NAMALWA (cell line): Measurements from ENCODE around the gene ANP32E.

Experiments
- DNase-seq: peaks from one replicate; pipeline ENCODE4 v3.0.0-alpha.2; 2015; ENCODE audit warnings: low spot score

Gene ANP32E

GRCh38 chr1:150235852-150236613 is at the start of gene ANP32E:
TSS of gene ANP32E (minus strand) at chr1:150236112. CDS start at chr1:150235786, 326 bp downstream.
- peak; percentile 100 for DNase-seq

DNA sequence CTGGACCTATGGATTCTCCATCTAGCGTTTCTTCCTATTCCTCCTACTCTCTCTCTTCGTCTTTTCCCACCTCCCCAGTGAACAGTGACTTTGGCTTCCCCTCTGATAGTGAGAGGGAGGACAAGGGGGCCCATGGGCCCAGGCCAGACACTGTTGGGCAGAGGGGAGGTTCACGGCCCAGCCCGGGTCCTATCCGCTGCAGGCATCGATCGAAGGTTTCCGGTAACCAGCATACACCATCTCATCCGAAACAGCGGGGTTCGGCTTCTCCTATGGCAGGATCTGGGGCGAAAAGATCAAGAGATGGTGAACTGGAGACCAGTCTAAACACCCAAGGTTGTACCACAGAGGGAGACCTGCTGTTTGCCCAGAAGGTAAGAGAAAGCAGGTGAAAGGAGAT is 47.3 kb upstream of the ANP32E start:
- DNase-seq = no peak

- no peak for DNase-seq
These were observed 46.6 kb upstream of the ANP32E start for GRCh38 chr1:150282558-150282958.

GRCh38 chr1:150281758-150282557 is 46.0 kb upstream of the ANP32E start, which contains the start of gene CIART:
TSS of gene CIART (plus strand) at chr1:150282554. CDS start at chr1:150283268, 714 bp downstream.
- DNase-seq = peak; percentile 44

DNA sequence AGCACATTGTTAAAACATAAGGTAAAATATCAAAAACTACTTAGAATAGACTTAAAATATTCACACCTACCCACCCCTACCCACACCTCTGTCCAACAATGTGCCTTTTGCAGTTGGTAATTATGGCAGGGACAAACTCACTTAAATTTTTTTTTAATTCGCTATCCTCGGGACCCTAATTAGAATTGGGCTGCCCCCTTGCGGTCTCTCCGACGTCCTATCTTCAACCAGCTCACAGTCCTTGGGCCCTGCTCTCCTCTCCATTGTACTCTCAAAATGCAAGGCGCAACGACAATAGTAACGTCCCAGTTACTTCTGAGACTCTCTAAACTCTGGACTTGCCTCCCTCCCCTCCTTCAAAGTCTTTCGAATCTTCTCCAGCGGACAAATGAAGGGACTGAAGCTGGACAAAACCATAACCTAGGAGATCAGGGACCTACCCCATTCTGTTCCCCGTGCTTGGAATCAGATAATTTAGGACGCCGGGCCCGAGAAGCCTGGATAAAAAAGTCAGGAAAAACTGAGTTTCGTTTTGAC is 45.4 kb upstream of the ANP32E start:
- peak; percentile 86 for DNase-seq

- no peak for DNase-seq
These were observed 44.3 kb upstream of the ANP32E start for GRCh38 chr1:150280138-150280707.

- DNase-seq = no peak
These were observed 37.4 kb upstream of the ANP32E start for GRCh38 chr1:150273311-150273710.

- DNase-seq = no peak
These were observed 35.5 kb upstream of the ANP32E start for GRCh38 chr1:150271291-150271959.

GRCh38 chr1:150269451-150269850 is 33.5 kb upstream of the ANP32E start:
- no peak for DNase-seq

GRCh38 chr1:150268705-150269403 is 32.9 kb upstream of the ANP32E start, which contains the start of gene APH1A:
TSS of gene APH1A (minus strand) at chr1:150269016. CDS start at chr1:150268810, 206 bp downstream.
- DNase-seq = peak; percentile 96

- DNase-seq = peak; percentile 57
These were observed 32.4 kb upstream of the ANP32E start for GRCh38 chr1:150268340-150268704.

GRCh38 chr1:150267896-150268295 is 32.0 kb upstream of the ANP32E start:
- no peak for DNase-seq

GRCh38 chr1:150263549-150263948 is 27.6 kb upstream of the ANP32E start:
- no peak for DNase-seq

DNA sequence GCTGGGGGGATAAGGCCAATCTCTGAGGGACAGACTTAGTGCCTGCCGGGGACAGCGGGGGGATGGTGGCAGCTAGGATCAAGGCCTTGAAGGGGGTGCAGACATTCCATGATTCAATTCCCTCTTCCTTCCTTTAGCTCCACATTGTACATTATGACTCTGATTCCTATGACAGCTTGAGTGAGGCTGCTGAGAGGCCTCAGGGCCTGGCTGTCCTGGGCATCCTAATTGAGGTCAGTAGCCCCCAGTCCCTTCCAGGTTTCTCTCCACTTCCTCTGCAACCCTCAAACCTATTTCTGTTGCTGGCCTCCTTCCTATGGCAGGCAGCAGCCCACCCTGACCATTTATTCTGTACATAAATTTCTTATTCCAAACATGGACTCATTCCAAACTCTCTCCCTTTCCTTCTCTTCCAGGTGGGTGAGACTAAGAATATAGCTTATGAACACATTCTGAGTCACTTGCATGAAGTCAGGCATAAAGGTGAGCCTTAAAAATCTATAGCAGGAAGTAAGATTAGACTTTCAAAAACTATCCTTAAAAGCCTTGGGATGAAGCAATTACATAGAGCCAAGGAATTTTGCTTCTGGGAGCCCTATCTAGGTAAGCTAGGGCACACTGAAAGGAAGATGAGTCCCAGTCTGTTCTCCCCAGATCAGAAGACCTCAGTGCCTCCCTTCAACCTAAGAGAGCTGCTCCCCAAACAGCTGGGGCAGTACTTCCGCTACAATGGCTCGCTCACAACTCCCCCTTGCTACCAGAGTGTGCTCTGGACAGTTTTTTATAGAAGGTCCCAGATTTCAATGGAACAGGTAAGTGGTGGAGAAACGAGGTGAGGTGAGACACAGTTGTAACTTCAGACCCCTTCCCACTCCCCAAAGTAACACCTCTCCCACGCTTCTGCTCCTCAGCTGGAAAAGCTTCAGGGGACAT is 26.7 kb upstream of the ANP32E start:
- DNase-seq = peak; percentile 53

GRCh38 chr1:150261367-150261766 is 25.5 kb upstream of the ANP32E start:
- DNase-seq = no peak

DNA sequence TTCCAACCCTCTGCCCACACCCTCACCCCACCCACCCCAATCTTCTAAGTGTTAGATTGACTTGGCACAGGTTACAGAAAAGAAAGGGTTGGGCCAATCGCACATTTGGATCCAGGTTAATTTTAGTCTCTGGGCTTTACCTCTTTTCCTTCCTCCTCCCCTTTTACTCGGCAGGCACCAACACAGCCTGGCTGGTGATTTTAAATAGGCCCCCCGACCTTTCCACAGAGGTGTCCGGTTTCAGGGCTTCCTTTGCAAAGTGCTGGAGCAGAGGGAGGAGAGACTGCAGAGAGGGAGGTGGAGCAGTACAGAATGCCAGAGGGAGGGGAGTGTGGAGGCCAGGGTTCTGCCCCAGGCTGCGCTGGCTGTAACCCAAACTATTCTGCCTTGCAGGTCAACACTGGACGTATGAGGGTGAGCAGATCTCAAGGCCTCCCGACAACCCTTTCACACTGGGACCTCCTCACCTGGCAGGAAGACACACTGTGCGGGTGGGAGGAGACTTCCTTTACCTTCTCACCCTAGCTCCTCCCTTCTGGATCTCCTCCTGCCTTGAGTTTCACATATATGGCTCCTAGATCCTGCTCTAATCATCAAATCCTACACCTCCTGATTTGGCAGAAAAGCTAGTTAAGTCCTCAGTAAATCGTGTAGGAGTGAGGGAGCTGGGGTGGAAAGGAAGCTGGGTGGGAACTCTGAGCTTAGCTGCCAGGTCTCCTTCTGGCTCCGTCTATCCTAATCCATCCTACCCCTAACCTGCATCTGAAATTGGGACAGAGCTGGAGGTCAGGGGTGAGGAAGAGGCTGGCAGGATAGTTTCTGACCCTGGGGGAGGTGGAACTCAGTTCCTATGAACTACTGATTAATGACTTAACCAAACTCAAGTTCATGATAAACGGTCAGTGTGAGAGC is 24.1 kb upstream of the ANP32E start:
- no peak for DNase-seq

- DNase-seq = no peak
These were observed 23.3 kb upstream of the ANP32E start for GRCh38 chr1:150259217-150259616.

DNA sequence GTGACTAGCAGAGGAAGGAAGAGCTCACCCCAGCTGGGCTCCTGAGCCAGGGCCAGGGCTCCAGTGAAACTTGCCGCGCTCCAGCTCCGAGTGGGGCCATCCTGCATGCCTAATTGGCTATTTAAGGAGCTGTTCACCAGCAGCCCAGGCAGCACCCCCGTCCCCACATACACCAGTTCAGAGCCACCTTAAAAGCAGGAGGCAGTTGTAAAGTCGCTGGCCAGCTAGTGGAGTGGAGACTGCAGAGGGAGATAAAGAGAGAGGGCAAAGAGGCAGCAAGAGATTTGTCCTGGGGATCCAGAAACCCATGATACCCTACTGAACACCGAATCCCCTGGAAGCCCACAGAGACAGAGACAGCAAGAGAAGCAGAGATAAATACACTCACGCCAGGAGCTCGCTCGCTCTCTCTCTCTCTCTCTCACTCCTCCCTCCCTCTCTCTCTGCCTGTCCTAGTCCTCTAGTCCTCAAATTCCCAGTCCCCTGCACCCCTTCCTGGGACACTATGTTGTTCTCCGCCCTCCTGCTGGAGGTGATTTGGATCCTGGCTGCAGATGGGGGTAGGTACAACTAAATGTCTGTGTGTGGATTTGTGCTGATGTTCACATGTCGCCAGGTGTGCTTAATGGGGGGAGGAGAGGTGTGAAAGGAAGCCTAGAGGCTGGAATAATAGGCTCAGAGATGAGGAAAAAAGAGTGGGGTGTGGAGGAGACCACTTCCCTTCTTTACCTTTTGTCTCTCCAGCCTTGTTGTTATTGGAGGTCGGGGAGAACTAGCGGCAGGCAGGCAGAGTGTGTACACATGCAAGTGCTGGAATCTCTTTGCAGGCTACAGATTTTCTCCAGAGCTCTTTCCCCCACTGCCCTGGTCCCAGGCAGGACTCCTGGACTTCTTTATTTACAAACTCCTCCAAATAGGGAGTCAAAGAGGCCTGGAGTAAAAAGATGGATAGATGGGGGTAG is 22.0 kb upstream of the ANP32E start, which contains the start of gene CA14:
Gene CA14, plus strand, starts transcription at position 151 of the 962 bp plus-strand sequence. Its CDS starts 355 bp downstream, at position 506.
- no peak for DNase-seq
